Measurements from ENCODE around the gene FBXO11. TPM values are rescaled to one million over a fixed set of nuclear protein-coding genes. Genes with fewer than 3 reads are reported as not detected.

FBXO11 gene
- total and polyA plus RNA-seq, 10 of the 15 experiments (the other 5 are each of a cell fraction or from before 2014, with no cell fraction given) = 5.9 to 38.9 (median 22.5) TPM

- no peak for TF ChIP-seq ZBTB33 (IDR thresholded peaks at IDR 0.05)
Measured at GRCh38 chr2:47783486-47784351, 122.6 kb downstream of the FBXO11 start (continued).

- no TSS peak for BruUV-seq (replicated peaks)
- no peaks in the 10 kb centered on the region; the same call in 1 of the 3 replicates for H3K9me3 ChIP-seq (replicated peaks; ENCODE audit: control insufficient read depth, insufficient read depth, low read length)
- TF ChIP-seq REST (IDR thresholded peaks at IDR 0.05; ENCODE audit: low read depth, low read length) (no peak), NFIC (IDR thresholded peaks at IDR 0.05; ENCODE audit: low read depth, low read length) (no peak), DPF2 (IDR thresholded peaks at IDR 0.05) (peak; percentile 89; the same call in 1 of the 2 replicates), TAF1 (IDR thresholded peaks at IDR 0.05; ENCODE audit: borderline replicate concordance, low read depth, low read length) (no peak), PRDM15 (CRISPR knock-in tag; IDR thresholded peaks at IDR 0.05) (no peak), NR2C1 (IDR thresholded peaks at IDR 0.05) (0 out of 2 replicates have a peak, but pooled peaks have one; percentile 28), HDGF (IDR thresholded peaks at IDR 0.05) (no peak), ZNF207 (IDR thresholded peaks at IDR 0.05; ENCODE audit: borderline replicate concordance) (no peak)
Measured at GRCh38 chr2:47782671-47783485, 123.4 kb downstream of the FBXO11 start, which contains the start of gene MSH6. TSS of gene MSH6 (plus strand) at chr2:47783145. CDS start at chr2:47783234, 89 bp downstream.

More at GRCh38 chr2:47782671-47783485, 123.4 kb downstream of the FBXO11 start, which contains the start of gene MSH6:
- in situ Hi-C loops (cut with MboI) = no loop called here
- DNase-seq (ENCODE audit: low read depth, low spot score) = peak; percentile 39
- Histone ChIP-seq H2AFZ (ENCODE audit: control insufficient read depth, low read depth, low read length) (peak within 1 kb of the TSS; percentile 89), H3K27ac (ENCODE audit: control insufficient read depth, insufficient read depth) (peak within 1 kb of the TSS; percentile 80), H3K4me3 (peak within 1 kb of the TSS; percentile 73), H3K4me2 (ENCODE audit: control insufficient read depth, insufficient read depth) (peak within 1 kb of the TSS; percentile 81), H4K20me1 (ENCODE audit: control insufficient read depth, insufficient read depth) (no peaks in the 10 kb centered on the region), H3K4me1 (ENCODE audit: control insufficient read depth, insufficient read depth, low read length) (0 out of 2 replicates have a peak, but pooled peaks cover 8% of the 10 kb centered on the region), H3K36me3 (ENCODE audit: control insufficient read depth in 2 of 2, insufficient read depth in 2 of 2, low read length in 1 of 2) (peaks cover 0 to 10% of the 10 kb centered on the region in 2 experiments; a peak in 1 of 4 replicates), H3K27me3 (replicated peaks in 1 of 2; ENCODE audit: control insufficient read depth in 2 of 2, insufficient read depth in 2 of 2, low read length in 1 of 2) (no peaks in the 10 kb centered on the region), H3K9ac (ENCODE audit: control insufficient read depth, insufficient read depth, low read length) (peak within 1 kb of the TSS; percentile 88), H3K79me2 (ENCODE audit: control insufficient read depth, insufficient read depth, low read length) (peaks cover 43% of the 10 kb centered on the region)
- WGBS (ENCODE audit: insufficient coverage, insufficient replicate concordance, low lambda C conversion rate, missing lambda C conversion rate) = 1% methylated on average over 91 of the region's 98 CpGs
- peak; percentile 89 for ATAC-seq
- ChIA-PET POLR2A (interaction anchor here (0.6 to 1.6 kb wide), 8 partner anchors 9 to 839 kb away, joined by 3 to 5 read pairs (median 4); no protein-coding TSS in a partner anchor), CTCF (interaction anchor here (0.7 to 1.7 kb wide), 5 partner anchors 11 to 116 kb away, joined by 3 to 6 read pairs (median 5); no protein-coding TSS in a partner anchor), SMC1A (ENCODE audit: uncharacterized antibody, unreplicated experiment) (interaction anchor here (0.8 to 1.1 kb wide), 4 partner anchors 12 to 380 kb away, joined by 3 to 4 read pairs (median 4); partner anchors contain the start of gene MSH2), RAD21 (ENCODE audit: unreplicated experiment) (interaction anchor here (0.6 to 2.1 kb wide), 14 partner anchors 7 to 447 kb away, joined by 3 to 9 read pairs (median 4); partner anchors contain the start of genes FBXO11 and MSH2)
- FAIRE-seq = no peak
- intact Hi-C loops (cut with micrococcal nuclease; ENCODE audit: unreplicated experiment) = loop anchor here (5.0 kb wide), 1 partner anchor 114 kb away; no protein-coding TSS in a partner anchor

All from GM12878 (cell line).